Heart left ventricle (tissue), 16 donors: ENCODE measurements around the gene CHST2. TPM values are rescaled to one million over a fixed set of nuclear protein-coding genes. Genes with fewer than 3 reads are reported as not detected.

Source experiments
- ATAC-seq, 4 donors: fragments of 200-7000 bp; cut with Tn5 transposase; one replicate each; pipeline ENCODE4 v1.9.1; 2020 to 2022; ENCODE audit warnings: moderate library complexity in 4 of 4, mild to moderate bottlenecking in 3 of 4, moderate number of reproducible peaks in 1 of 4
- DNase-seq, 5 donors: peaks; one replicate each; pipeline ENCODE4 v3.0.0-alpha.2; 2020
- H3K27ac ChIP-seq, 12 donors: fragments of 200-600 bp; sonication (generic) in 4 of 12; one replicate each; pipeline versions ENCODE4 v1.5.0 to v1.8.0; 2016 to 2022; ENCODE audit warnings: mild to moderate bottlenecking in 2 of 12
- H3K27me3 ChIP-seq, 9 donors: fragments of 200-600 bp; sonication (generic) in 2 of 9; one replicate each; pipeline versions ENCODE4 v1.5.1 to v1.8.0; 2016 to 2022; ENCODE audit warnings: mild to moderate bottlenecking in 3 of 9
- H3K36me3 ChIP-seq, 9 donors: fragments of 200-600 bp; sonication (generic) in 2 of 9; one replicate each; pipeline versions ENCODE4 v1.5.0 to v1.8.0; 2018 to 2022; ENCODE audit warnings: mild to moderate bottlenecking in 2 of 9
- H3K4me1 ChIP-seq, 12 donors: fragments of 200-600 bp; sonication (generic) in 4 of 12; one replicate each; pipeline versions ENCODE4 v1.5.0 to v1.8.0; 2016 to 2022; ENCODE audit warnings: mild to moderate bottlenecking in 3 of 12
- H3K4me3 ChIP-seq, 12 donors: fragments of 200-600 bp; sonication (generic) in 4 of 12; one replicate each; pipeline versions ENCODE4 v1.5.0 to v1.8.0; 2017 to 2022; ENCODE audit warnings: mild to moderate bottlenecking in 9 of 12, moderate library complexity in 4 of 12
- H3K9me3 ChIP-seq, 12 donors: fragments of 200-600 bp; sonication (generic) in 4 of 12; one replicate each; pipeline versions ENCODE4 v1.5.0 to v1.8.0; 2016 to 2022; ENCODE audit warnings: mild to moderate bottlenecking in 1 of 12
- CTCF ChIP-seq, 12 donors: fragments of 200-600 bp; sonication (generic) in 4 of 12; IDR thresholded peaks; one replicate each; pipeline versions ENCODE4 v1.5.0 to v1.8.0; 2018 to 2022; ENCODE audit warnings: antibody characterized with exemption in 12 of 12, mild to moderate bottlenecking in 5 of 12
- POLR2A ChIP-seq, 2 donors: fragments of 450-650 bp; IDR thresholded peaks; one replicate each; pipeline ENCODE4 v1.6.1; 2017; ENCODE audit warnings: antibody characterized with exemption in 2 of 2, mild to moderate bottlenecking in 2 of 2, moderate library complexity in 2 of 2
- whole genome bisulfite sequencing, 4 donors: extraction: QIAGEN DNeasy Blood & Tissue Kit in 2 of 4; methylation state at CpG; one replicate each; pipeline versions ENCODE4 v1.1.5 to v1.1.7; 2013 to 2018; 5-methylcytosine and 5-hydroxymethylcytosine counted together
- intact Hi-C, 10 donors: fragments of 100-400 bp; cut with DNase I; formaldehyde crosslinking; loops; one replicate each; pipeline versions ENCODE4 v1.11.1 to v1.14.2; 2022
- polyA plus RNA-seq, 2 donors: library from polyadenylated mRNA; stranded (reverse); fragments of 200-250 nt; gene quantifications; one replicate each; pipeline ENCODE4 v1.2.3, GENCODE V29; 2013
- total RNA-seq, 9 donors: library from RNA; depleted of rRNA in 2 of 9; stranded (reverse); fragments of >200 nt in 2 of 9; fragmentation: NEBNext Ultra II Directional in 3 of 9; extraction: Animal tissue kit (Norgen Biotek cat#: 25700) in 3 of 9; gene quantifications; one replicate each; pipeline versions ENCODE4 v1.1.0 to v1.2.4, GENCODE V29; 2016 to 2023
- donor health status: ischemic (EF 13 %, LVEDD 7.1; RV severe dilation, severe dysfunction).
- donor health status: healthy with polysubstance abuse.
- donor health status: DM: no; HTN: yes; CAD: no.
- donor health status: DM: no; HTN: no; CAD: no.
- donor health status: ischemic (EF 25% LVEDD 6.9; RV normal size, moderate dysfunction).
- donor health status: ischemic (EF 25% LVEDD 5.7; RV mildly dilated, moderate dysfunction).
- donor health status: healthy.
- donor health status: DM: yes; HTN: yes; CAD: no.
- donor health status: ischemic (EF 35%, LVEDD 5.7; RV mildly dilated, moderate dysfunction).
- donor health status: nonischemic (EF 11% LVEDD 7.7; RV severe dilation, severe dysfunction).
- donor health status: DM: yes; HTN: yes; CAD: no.
- donor health status: PGD.
- donor health status: ischemic (EF 29% LVEDD 5.4; RV normal size, mild dysfunction).
- donor health status: nonischemic (EF 23%, LVEDD 6.1; RV moderate dilation, normal function).

The CHST2 gene
- total and polyA plus RNA-seq, 11 donors = 0.84 to 8.7 (median 2.4) TPM

- DNase-seq = no peak
- 94 to 100% (median 96%) methylated on average over 3 of the region's 3 CpGs for WGBS, 4 donors
- intact Hi-C loops = no loop called here
- H3K4me3 ChIP-seq = no peak overlapping the region
- H3K4me1 ChIP-seq = peaks cover 0 to 65% (median 0%) of the 10 kb centered on the region in 12 donors
- TF ChIP-seq CTCF (IDR thresholded peaks at IDR 0.05) (no peak), POLR2A (IDR thresholded peaks at IDR 0.05) (no peak)
- H3K27ac ChIP-seq = no peak overlapping the region
- H3K27me3 ChIP-seq = no peaks in the 10 kb centered on the region
- no peaks in the 10 kb centered on the region for H3K36me3 ChIP-seq
- ATAC-seq = no peak
- no peaks in the 10 kb centered on the region for H3K9me3 ChIP-seq
These were observed 46.8 kb downstream of the CHST2 start for GRCh38 chr3:143166376-143166775.

GRCh38 chr3:143167969-143168854 is 48.6 kb downstream of the CHST2 start:
- Histone ChIP-seq H3K4me1 (peaks cover 0 to 78% (median 0%) of the 10 kb centered on the region in 12 donors), H3K27me3 (no peaks in the 10 kb centered on the region), H3K36me3 (no peaks in the 10 kb centered on the region), H3K9me3 (peaks cover 0 to 7% (median 1%) of the 10 kb centered on the region in 12 donors), H3K27ac (no peak overlapping the region), H3K4me3 (no peak overlapping the region)
- no peak for DNase-seq
- no peak for TF ChIP-seq CTCF (IDR thresholded peaks at IDR 0.05)
- no peak for TF ChIP-seq POLR2A (IDR thresholded peaks at IDR 0.05)
- ATAC-seq = no peak
- WGBS, 4 donors = 71 to 78% (median 73%) methylated on average over 2 of the region's 2 CpGs
- intact Hi-C loops = no loop called here

- no peaks in the 10 kb centered on the region for H3K27me3 ChIP-seq
- no peaks in the 10 kb centered on the region for H3K36me3 ChIP-seq
- intact Hi-C loops = no loop called here
- ATAC-seq = no peak
- no peak for DNase-seq
- H3K4me1 ChIP-seq = peaks cover 0 to 72% (median 0%) of the 10 kb centered on the region in 12 donors
- WGBS, 4 donors = 91 to 100% (median 97%) methylated on average over 2 of the region's 2 CpGs
- H3K27ac ChIP-seq = peak overlapping the region in 2 of 12 donors; percentile 44 to 79
- H3K4me3 ChIP-seq = no peak overlapping the region
- H3K9me3 ChIP-seq = peaks cover 0 to 13% (median 3%) of the 10 kb centered on the region in 12 donors
- TF ChIP-seq CTCF (IDR thresholded peaks at IDR 0.05) (no peak), POLR2A (IDR thresholded peaks at IDR 0.05) (no peak)
These were observed 49.3 kb downstream of the CHST2 start for GRCh38 chr3:143168855-143169192.

- 69 to 83% (median 76%) methylated on average over 6 of the region's 6 CpGs for WGBS, 4 donors
- no peaks in the 10 kb centered on the region for H3K36me3 ChIP-seq
- peaks cover 0 to 16% (median 3%) of the 10 kb centered on the region in 12 donors for H3K9me3 ChIP-seq
- peak overlapping the region in 11 of 12 donors; percentile 29 to 81 (median 54) for H3K27ac ChIP-seq
- intact Hi-C loops = no loop called here
- ATAC-seq = no peak
- no peak overlapping the region for H3K4me3 ChIP-seq
- no peak for DNase-seq
- no peaks in the 10 kb centered on the region for H3K27me3 ChIP-seq
- H3K4me1 ChIP-seq = peaks cover 0 to 62% (median 0%) of the 10 kb centered on the region in 12 donors
- no peak for TF ChIP-seq CTCF (IDR thresholded peaks at IDR 0.05)
- TF ChIP-seq POLR2A (IDR thresholded peaks at IDR 0.05) = no peak
These were observed 50.5 kb downstream of the CHST2 start for GRCh38 chr3:143170074-143170473.
